ENCODE data around the gene WDR59. TPM values are rescaled to one million over a fixed set of nuclear protein-coding genes. Genes with fewer than 3 reads are reported as not detected.

Gene WDR59
- total RNA-seq, 2 experiments from 2014 or later, result 67.1 to 72.3 TPM

DNA sequence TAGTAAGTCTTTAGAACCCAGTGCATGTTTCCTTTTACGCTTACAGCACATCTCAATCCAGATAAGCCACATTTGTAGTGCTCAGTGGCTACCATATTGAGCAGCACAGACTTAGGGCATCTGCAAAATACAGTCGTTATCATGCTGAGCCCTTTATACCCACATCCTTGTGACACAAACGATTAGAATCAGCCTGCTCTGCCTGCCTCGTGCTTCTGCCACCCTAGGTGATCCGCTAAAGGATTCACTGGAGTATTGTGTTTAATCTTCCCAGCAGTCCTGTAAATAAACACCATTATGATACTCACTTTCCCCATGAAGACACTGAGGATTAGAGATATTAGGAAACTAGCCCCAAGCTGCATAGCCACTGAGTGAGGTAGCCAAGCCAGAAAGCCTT is 159.0 kb downstream of the WDR59 start:
- Mint-ChIP-seq H3K4me1 (no peaks in the 10 kb centered on the region), H3K27ac (no peak overlapping the region), H3K9me3 (peaks cover 2% of the 10 kb centered on the region), H3K27me3 (peaks cover 28% of the 10 kb centered on the region), H3K36me3 (ENCODE audit: low read depth) (no peaks in the 10 kb centered on the region), H3K4me3 (no peak overlapping the region)
- CTCF ChIA-PET, result interaction anchor here (0.9 kb wide), 1 partner anchor 12 kb away, joined by 3 read pairs; no protein-coding TSS in a partner anchor
- POLR2A ChIA-PET, result no interaction called here
- DNase-seq, result no peak

DNA sequence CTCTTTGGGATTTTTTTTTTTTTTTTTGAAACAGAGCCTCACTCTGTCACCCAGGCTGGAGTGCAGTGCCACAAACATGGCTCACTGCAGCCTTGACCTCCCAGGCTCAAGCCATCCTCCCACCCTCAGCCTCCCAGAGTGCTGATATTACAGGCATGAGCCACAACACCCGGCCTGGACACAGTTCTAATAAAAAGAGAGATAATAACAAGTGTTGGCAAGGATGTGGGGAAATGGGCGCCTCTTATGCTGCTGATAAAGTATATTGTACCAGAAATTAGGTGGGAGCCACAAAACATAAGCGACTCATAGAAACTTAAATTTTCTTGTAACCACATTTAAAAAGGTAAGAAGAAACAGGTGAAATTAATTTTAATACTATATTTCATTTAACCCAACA is 159.9 kb downstream of the WDR59 start:
- Mint-ChIP-seq H3K4me1 (no peaks in the 10 kb centered on the region), H3K27me3 (peaks cover 33% of the 10 kb centered on the region), H3K9me3 (peaks cover 2% of the 10 kb centered on the region), H3K4me3 (no peak overlapping the region), H3K27ac (no peak overlapping the region), H3K36me3 (ENCODE audit: low read depth) (no peaks in the 10 kb centered on the region)
- ChIA-PET CTCF (no interaction called here), POLR2A (no interaction called here)
- no peak for DNase-seq

Other genes with a start within 250 kb of the WDR59 start
- 1 to 10 TPM in 1 of 2 experiments, under 1 TPM in 1; 0.50 to 1.1 TPM for gene FA2H, start 210.3 kb downstream of the WDR59 start, total RNA-seq
- gene ZNRF1, start 13.9 kb upstream of the WDR59 start, total RNA-seq, result 10 to 100 TPM; 22.7 to 25.3 TPM
- under 1 TPM; 0.18 to 0.28 TPM for gene LDHD, start 131.7 kb upstream of the WDR59 start, total RNA-seq
- gene ZFP1, start 163.4 kb upstream of the WDR59 start, total RNA-seq, result 10 to 100 TPM; 10.8 to 13.3 TPM
- not detected for gene CTRB2, start 222.0 kb upstream of the WDR59 start, total RNA-seq
- not detected for gene CTRB1, start 233.9 kb upstream of the WDR59 start, total RNA-seq